Breast epithelium (tissue), 3 donors: ENCODE results near the gene FOXK1.

ENCODE experiments used
- CTCF ChIP-seq, 3 donors: fragments of 450-650 bp; IDR thresholded peaks; one replicate each; pipeline ENCODE4 v1.5.1; 2016 to 2017; ENCODE audit warnings: antibody characterized with exemption in 3 of 3, mild to moderate bottlenecking in 3 of 3, moderate library complexity in 3 of 3
- POLR2A ChIP-seq: fragments of 450-650 bp; IDR thresholded peaks from one replicate; pipeline ENCODE4 v1.6.1; 2016; ENCODE audit warnings: antibody characterized with exemption, mild to moderate bottlenecking, moderate library complexity
- POLR2AphosphoS5 ChIP-seq, 3 donors: sonication (generic); formaldehyde crosslinking; IDR thresholded peaks; one replicate each; pipeline ENCODE4 v1.6.1; 2017; ENCODE audit warnings: antibody characterized with exemption in 3 of 3

GRCh38 chr7:4730971-4731370 is 48.9 kb downstream of the FOXK1 start:
- no peak for TF ChIP-seq POLR2A
- TF ChIP-seq CTCF (IDR thresholded peaks at IDR 0.05): no peak
- TF ChIP-seq POLR2AphosphoS5 (IDR thresholded peaks at IDR 0.05): no peak
